Colon (tissue), 2 donors: ENCODE measurements around the gene KCNA2.

Experiments used
- FAIRE-seq: peaks from 2 replicates; lab custom pipeline; 2012; peaks lifted over from hg19 to GRCh38; lab: Jason Lieb, UNC
- donor health status: control.
- donor health status: control.

KCNA2 gene

GRCh38 chr1:110628323-110629105, 22.4 kb upstream of the KCNA2 start:
- FAIRE-seq = no peak

- no peak for FAIRE-seq
Observed at GRCh38 chr1:110627764-110628163, 21.6 kb upstream of the KCNA2 start.

GRCh38 chr1:110626889-110627288, 20.7 kb upstream of the KCNA2 start:
- no peak for FAIRE-seq

- no peak for FAIRE-seq
Observed at GRCh38 chr1:110620686-110621085, 14.5 kb upstream of the KCNA2 start.

- no peak for FAIRE-seq
Observed at GRCh38 chr1:110620250-110620615, 14.1 kb upstream of the KCNA2 start.

- FAIRE-seq = no peak
Observed at GRCh38 chr1:110619412-110620249, 13.5 kb upstream of the KCNA2 start.

GRCh38 chr1:110618668-110619067, 12.5 kb upstream of the KCNA2 start:
- FAIRE-seq = no peak

GRCh38 chr1:110617589-110617988, 11.4 kb upstream of the KCNA2 start:
- no peak for FAIRE-seq

- FAIRE-seq = no peak
Observed at GRCh38 chr1:110617116-110617515, 11.0 kb upstream of the KCNA2 start.

- FAIRE-seq = no peak
Observed at GRCh38 chr1:110616587-110616986, 10.4 kb upstream of the KCNA2 start.

- no peak for FAIRE-seq
Observed at GRCh38 chr1:110615548-110616130, 9.5 kb upstream of the KCNA2 start.

- no peak for FAIRE-seq
Observed at GRCh38 chr1:110612060-110612745, 6.0 kb upstream of the KCNA2 start.

GRCh38 chr1:110610696-110611286, 4.6 kb upstream of the KCNA2 start:
- no peak for FAIRE-seq

GRCh38 chr1:110610084-110610483, 3.9 kb upstream of the KCNA2 start:
- FAIRE-seq = no peak

- no peak for FAIRE-seq
Observed at GRCh38 chr1:110608247-110608646, 2.1 kb upstream of the KCNA2 start.

GRCh38 chr1:110607536-110608230, 1.5 kb upstream of the KCNA2 start:
- FAIRE-seq = no peak

GRCh38 chr1:110606657-110607535, 738 bp upstream of the KCNA2 start:
- FAIRE-seq = no peak

- no peak for FAIRE-seq
Observed at GRCh38 chr1:110605446-110605845, 712 bp downstream of the KCNA2 start.

- no peak for FAIRE-seq
Observed at GRCh38 chr1:110604586-110605148, 1.5 kb downstream of the KCNA2 start.

GRCh38 chr1:110603058-110603457, 3.1 kb downstream of the KCNA2 start:
- FAIRE-seq = no peak
